H9 (cell line): ENCODE measurements around the gene MAST4. TPM values are rescaled to one million over a fixed set of nuclear protein-coding genes. Genes with fewer than 3 reads are reported as not detected.

Experiments
- DNase-seq: peaks from one replicate; pipeline ENCODE4 v3.0.0-alpha.2; 2017
- H2AFZ ChIP-seq: one replicate; pipeline ENCODE4 v1.6.1; 2013; ENCODE audit warnings: mild to moderate bottlenecking, low read length, control low read depth, moderate library complexity
- H2AK5ac ChIP-seq: 2 replicates; pipeline ENCODE4 v1.6.1; 2013; ENCODE audit warnings: low read length, control low read depth, mixed read lengths; ENCODE audit not compliant: insufficient read length
- H2BK120ac ChIP-seq: one replicate; pipeline ENCODE4 v1.6.1; 2013; ENCODE audit warnings: low read depth, mild to moderate bottlenecking, low read length, control low read depth, inconsistent platforms; ENCODE audit not compliant: poor library complexity, severe bottlenecking
- H2BK12ac ChIP-seq: 2 replicates; pipeline ENCODE4 v1.6.1; 2013; ENCODE audit warnings: low read length, control low read depth, mixed read lengths, low read depth; ENCODE audit not compliant: insufficient read length
- H2BK15ac ChIP-seq: 2 replicates; pipeline ENCODE4 v1.6.1; 2013; ENCODE audit warnings: low read depth, low read length, control low read depth
- H2BK20ac ChIP-seq: one replicate; pipeline ENCODE4 v1.6.1; 2013; ENCODE audit warnings: low read depth, mild to moderate bottlenecking, low read length, control low read depth, inconsistent platforms; ENCODE audit not compliant: poor library complexity, severe bottlenecking
- H2BK5ac ChIP-seq: 2 replicates; pipeline ENCODE4 v1.6.1; 2013; ENCODE audit warnings: low read length, control low read depth, mixed read lengths; ENCODE audit not compliant: insufficient read length
- H3K14ac ChIP-seq: 2 replicates; pipeline ENCODE4 v1.6.1; 2013; ENCODE audit warnings: low read length, control low read depth; ENCODE audit not compliant: insufficient read depth
- H3K18ac ChIP-seq: 2 replicates; pipeline ENCODE4 v1.6.1; 2013; ENCODE audit warnings: low read depth, mild to moderate bottlenecking, mixed read lengths, low read length, control low read depth; ENCODE audit not compliant: insufficient read length
- H3K23ac ChIP-seq: 2 replicates; pipeline ENCODE4 v1.6.1; 2013; ENCODE audit warnings: low read length, control low read depth, mixed read lengths, low read depth; ENCODE audit not compliant: insufficient read length
- H3K23me2 ChIP-seq: 2 replicates; pipeline ENCODE4 v1.6.1; 2013; ENCODE audit warnings: low read depth, mild to moderate bottlenecking, mixed read lengths, low read length, control low read depth; ENCODE audit not compliant: insufficient read length, poor library complexity, severe bottlenecking
- H3K27ac ChIP-seq: 2 replicates; pipeline ENCODE4 v1.5.1; 2013; ENCODE audit warnings: low read length, control low read depth, mixed read lengths, low read depth; ENCODE audit not compliant: insufficient read length
- H3K27me3 ChIP-seq: 2 replicates; pipeline ENCODE4 v1.6.1; 2013; ENCODE audit warnings: low read length, control low read depth, inconsistent platforms; ENCODE audit not compliant: insufficient read depth
- H3K4ac ChIP-seq: 2 replicates; pipeline ENCODE4 v1.6.1; 2013; ENCODE audit warnings: low read depth, mild to moderate bottlenecking, control low read depth, inconsistent platforms, low read length, moderate library complexity
- H3K4me1 ChIP-seq: 2 replicates; pipeline ENCODE4 v1.6.1; 2013; ENCODE audit warnings: low read length, control low read depth, inconsistent platforms; ENCODE audit not compliant: insufficient read depth
- H3K4me2 ChIP-seq: 2 replicates; pipeline ENCODE4 v1.6.1; 2013; ENCODE audit warnings: low read length, control low read depth, mixed read lengths; ENCODE audit not compliant: insufficient read length, insufficient read depth
- H3K56ac ChIP-seq: 2 replicates; pipeline ENCODE4 v1.6.1; 2013; ENCODE audit warnings: low read depth, mild to moderate bottlenecking, mixed read lengths, low read length, control low read depth; ENCODE audit not compliant: insufficient read length
- H3K79me1 ChIP-seq: 2 replicates; pipeline ENCODE4 v1.6.1; 2013; ENCODE audit warnings: low read depth, mild to moderate bottlenecking, moderate library complexity, low read length, control low read depth, inconsistent platforms; ENCODE audit not compliant: insufficient read depth, poor library complexity, severe bottlenecking
- H3K79me2 ChIP-seq: 2 replicates; pipeline ENCODE4 v1.6.1; 2013; ENCODE audit warnings: low read length, control low read depth, inconsistent platforms; ENCODE audit not compliant: insufficient read depth
- H3K9ac ChIP-seq: 2 replicates; pipeline ENCODE4 v1.6.1; 2013; ENCODE audit warnings: low read length, control low read depth, mixed read lengths; ENCODE audit not compliant: insufficient read length; ENCODE audit errors: extremely low read depth
- H3K9me3 ChIP-seq: one replicate; pipeline ENCODE4 v1.6.1; 2013; ENCODE audit warnings: low read depth, low read length, inconsistent platforms; ENCODE audit not compliant: control insufficient read depth
- H3T11ph ChIP-seq: one replicate; pipeline ENCODE4 v1.6.1; 2013; ENCODE audit warnings: mild to moderate bottlenecking, low read length, control low read depth, inconsistent platforms
- H4K20me1 ChIP-seq: one replicate; pipeline ENCODE4 v1.6.1; 2013; ENCODE audit not compliant: control insufficient read depth, insufficient read length, insufficient read depth
- H4K5ac ChIP-seq: 2 replicates; pipeline ENCODE4 v1.6.1; 2013; ENCODE audit warnings: low read depth, mild to moderate bottlenecking, mixed read lengths, low read length, control low read depth; ENCODE audit not compliant: insufficient read length
- H4K8ac ChIP-seq: replicated peaks from 2 replicates; pipeline ENCODE4 v1.6.1; 2013; ENCODE audit warnings: low read length, control low read depth, mixed read lengths, low read depth; ENCODE audit not compliant: insufficient read length
- H4K91ac ChIP-seq: 2 replicates; pipeline ENCODE4 v1.6.1; 2013; ENCODE audit warnings: low read depth, mild to moderate bottlenecking, moderate library complexity, mixed read lengths, low read length, control low read depth; ENCODE audit not compliant: insufficient read length
- H3K27ac Mint-ChIP-seq, 3 experiments: 2 replicates in 2 of 3; 3 replicates in 1 of 3; pipeline ENCODE4 v1.8.0; 2020 to 2021; ENCODE audit warnings: mixed read lengths in 3 of 3, mild to moderate bottlenecking in 1 of 3, moderate library complexity in 1 of 3
- H3K27me3 Mint-ChIP-seq: 2 replicates; pipeline ENCODE4 v1.8.0; 2021; ENCODE audit warnings: low read depth, mild to moderate bottlenecking, moderate library complexity, mixed read lengths
- H3K36me3 Mint-ChIP-seq, 3 experiments: 2 replicates in 2 of 3; 3 replicates in 1 of 3; pipeline ENCODE4 v1.8.0; 2020 to 2021; ENCODE audit warnings: low read depth in 3 of 3, mixed read lengths in 3 of 3; ENCODE audit not compliant: insufficient read depth in 1 of 3
- H3K4me1 Mint-ChIP-seq, 2 experiments: 2 replicates each; pipeline ENCODE4 v1.8.0; 2020; ENCODE audit warnings: mixed read lengths in 2 of 2
- H3K4me3 Mint-ChIP-seq, 2 experiments: 2 replicates in 1 of 2; 3 replicates in 1 of 2; pipeline ENCODE4 v1.8.0; 2020 to 2021; ENCODE audit warnings: mild to moderate bottlenecking in 2 of 2, mixed read lengths in 2 of 2, moderate library complexity in 1 of 2
- H3K9me3 Mint-ChIP-seq, 2 experiments: 2 replicates in 1 of 2; 3 replicates in 1 of 2; pipeline ENCODE4 v1.8.0; 2020; ENCODE audit warnings: mild to moderate bottlenecking in 2 of 2, mixed read lengths in 2 of 2, moderate library complexity in 1 of 2
- WGBS: extraction: QIAGEN DNeasy Blood & Tissue Kit; methylation state at CpG from one replicate; pipeline ENCODE4 v1.1.7; 2013; ENCODE audit warnings: missing lambda C conversion rate, low lambda C conversion rate, mixed read lengths; ENCODE audit not compliant: insufficient read length; ENCODE audit errors: extremely low coverage; 5-methylcytosine and 5-hydroxymethylcytosine counted together
- total RNA-seq: library from RNA; stranded (reverse); gene quantifications from 2 replicates; pipeline ENCODE4 v1.2.1, GENCODE V29; 2021
- TF ChIP-seq, protein P1 (sequence below): fragments of 200-600 bp; sonication (generic); conservative IDR thresholded peaks from 3 replicates; pipeline ENCODE4 v1.8.0; 2021; ENCODE audit warnings: antibody characterized with exemption, mild to moderate bottlenecking

Gene MAST4
- total RNA-seq, 1 experiment from 2014 or later, result 3.7 TPM

DNA sequence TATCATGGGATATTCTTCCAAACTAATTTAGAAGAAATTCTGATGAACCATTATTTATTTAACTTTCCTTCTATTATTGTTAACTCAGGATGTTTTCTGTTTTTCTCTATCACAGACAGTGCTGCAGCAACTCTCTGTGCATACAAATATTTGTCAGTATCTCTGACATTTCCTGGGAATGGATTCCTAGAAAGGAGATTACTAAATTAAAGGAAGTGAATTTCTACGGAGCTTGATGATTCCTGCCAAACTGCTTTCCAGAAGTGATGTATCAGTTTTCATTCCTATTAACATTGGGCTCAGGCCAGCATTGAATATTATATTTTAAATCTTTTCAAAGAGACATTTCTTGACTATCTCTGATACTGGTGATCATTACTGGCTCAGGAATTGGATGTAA is 26.0 kb upstream of the MAST4 start:
- peaks cover 9 to 10% of the 10 kb centered on the region in 2 experiments for H3K4me1 Mint-ChIP-seq
- no peak overlapping the region for H3K18ac ChIP-seq
- H2AK5ac ChIP-seq, result no peak overlapping the region
- H3K56ac ChIP-seq, result no peak overlapping the region
- H3K23ac ChIP-seq, result no peak overlapping the region
- no peak overlapping the region for H3K4ac ChIP-seq
- no peak overlapping the region for H3K4me3 Mint-ChIP-seq
- no peak overlapping the region for H3K9ac ChIP-seq
- no peaks in the 10 kb centered on the region for H3K27me3 ChIP-seq
- H3K27ac Mint-ChIP-seq, result no peak overlapping the region
- H4K5ac ChIP-seq, result no peak overlapping the region
- no peak overlapping the region for H3K27ac ChIP-seq
- no peaks in the 10 kb centered on the region for H3K79me1 ChIP-seq
- no peak overlapping the region for H2BK5ac ChIP-seq
- no peak overlapping the region for H2BK12ac ChIP-seq
- no peaks in the 10 kb centered on the region for H3K79me2 ChIP-seq
- TF ChIP-seq, protein P1, sequence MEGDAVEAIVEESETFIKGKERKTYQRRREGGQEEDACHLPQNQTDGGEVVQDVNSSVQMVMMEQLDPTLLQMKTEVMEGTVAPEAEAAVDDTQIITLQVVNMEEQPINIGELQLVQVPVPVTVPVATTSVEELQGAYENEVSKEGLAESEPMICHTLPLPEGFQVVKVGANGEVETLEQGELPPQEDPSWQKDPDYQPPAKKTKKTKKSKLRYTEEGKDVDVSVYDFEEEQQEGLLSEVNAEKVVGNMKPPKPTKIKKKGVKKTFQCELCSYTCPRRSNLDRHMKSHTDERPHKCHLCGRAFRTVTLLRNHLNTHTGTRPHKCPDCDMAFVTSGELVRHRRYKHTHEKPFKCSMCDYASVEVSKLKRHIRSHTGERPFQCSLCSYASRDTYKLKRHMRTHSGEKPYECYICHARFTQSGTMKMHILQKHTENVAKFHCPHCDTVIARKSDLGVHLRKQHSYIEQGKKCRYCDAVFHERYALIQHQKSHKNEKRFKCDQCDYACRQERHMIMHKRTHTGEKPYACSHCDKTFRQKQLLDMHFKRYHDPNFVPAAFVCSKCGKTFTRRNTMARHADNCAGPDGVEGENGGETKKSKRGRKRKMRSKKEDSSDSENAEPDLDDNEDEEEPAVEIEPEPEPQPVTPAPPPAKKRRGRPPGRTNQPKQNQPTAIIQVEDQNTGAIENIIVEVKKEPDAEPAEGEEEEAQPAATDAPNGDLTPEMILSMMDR, result no peak
- no peak overlapping the region for H2BK15ac ChIP-seq
- no peak overlapping the region for H2BK20ac ChIP-seq
- no peaks in the 10 kb centered on the region; a peak in 1 of 7 replicates for H3K36me3 Mint-ChIP-seq
- H4K91ac ChIP-seq, result no peak overlapping the region
- H3T11ph ChIP-seq, result no peak overlapping the region
- H3K4me2 ChIP-seq, result no peak overlapping the region
- H3K9me3 Mint-ChIP-seq, result peaks cover 0 to 2% of the 10 kb centered on the region in 2 experiments; a peak in 1 of 5 replicates
- no peak overlapping the region for H2AFZ ChIP-seq
- no peaks in the 10 kb centered on the region for H3K9me3 ChIP-seq
- H4K20me1 ChIP-seq, result no peaks in the 10 kb centered on the region
- no peaks in the 10 kb centered on the region for H3K23me2 ChIP-seq
- no peak for DNase-seq
- H4K8ac ChIP-seq, result no peak overlapping the region
- no CpG with 5 or more reads among the region's 1 CpG for WGBS
- no peaks in the 10 kb centered on the region; the same call in 1 of the 2 replicates for H3K4me1 ChIP-seq
- peaks cover 4% of the 10 kb centered on the region; the same call in 1 of the 2 replicates for H3K27me3 Mint-ChIP-seq
- no peak overlapping the region for H2BK120ac ChIP-seq
- H3K14ac ChIP-seq, result no peak overlapping the region
